NCI-H187 (cell line): ENCODE measurements around the gene NEURL1.
"Not testable (repeated sequence)": the region's sequence is repeated elsewhere in the genome, so short reads cannot be mapped to it uniquely, and the experiment has no call there.

Experiments
- DNase-seq, 2 experiments: peaks; one replicate each; lab custom pipeline; 2025; lab: John Stamatoyannopoulos, UW

NEURL1 gene

GRCh38 chr10:103606097-103606438, 112.6 kb downstream of the NEURL1 start:
- DNase-seq: not testable (repeated sequence)

GRCh38 chr10:103607051-103607450, 113.5 kb downstream of the NEURL1 start:
- not testable (repeated sequence) for DNase-seq

GRCh38 chr10:103608056-103608455, 114.6 kb downstream of the NEURL1 start:
- not testable (repeated sequence) for DNase-seq

- no peak for DNase-seq
Measured at GRCh38 chr10:103609231-103610082, 116.0 kb downstream of the NEURL1 start.

- no peak for DNase-seq
Measured at GRCh38 chr10:103610083-103610472, 116.6 kb downstream of the NEURL1 start.

- DNase-seq: no peak
Measured at GRCh38 chr10:103610921-103611511, 117.5 kb downstream of the NEURL1 start.

GRCh38 chr10:103612462-103613365, 119.2 kb downstream of the NEURL1 start:
- no peak for DNase-seq

- no peak for DNase-seq
Measured at GRCh38 chr10:103613616-103614015, 120.1 kb downstream of the NEURL1 start.

GRCh38 chr10:103614306-103615158, 121.0 kb downstream of the NEURL1 start:
- DNase-seq: no peak

- DNase-seq: no peak
Measured at GRCh38 chr10:103616705-103617601, 123.4 kb downstream of the NEURL1 start.

- DNase-seq: no peak
Measured at GRCh38 chr10:103617602-103618385, 124.3 kb downstream of the NEURL1 start.

- no peak for DNase-seq
Measured at GRCh38 chr10:103618575-103619423, 125.3 kb downstream of the NEURL1 start.

GRCh38 chr10:103619424-103620351, 126.2 kb downstream of the NEURL1 start:
- no peak for DNase-seq

- no peak for DNase-seq
Measured at GRCh38 chr10:103620352-103620740, 126.8 kb downstream of the NEURL1 start.

- no peak for DNase-seq
Measured at GRCh38 chr10:103620891-103621782, 127.6 kb downstream of the NEURL1 start.

- no peak for DNase-seq
Measured at GRCh38 chr10:103621783-103622125, 128.2 kb downstream of the NEURL1 start.

GRCh38 chr10:103622286-103622685, 128.8 kb downstream of the NEURL1 start:
- no peak for DNase-seq
